Neural progenitor cell (in vitro differentiated cells): Measurements from ENCODE around the gene CCDC167. TPM values are rescaled to one million over a fixed set of nuclear protein-coding genes. Genes with fewer than 3 reads are reported as not detected.

ENCODE experiments used
- DNase-seq: peaks from one replicate; pipeline ENCODE4 v3.0.0-alpha.2; 2016; ENCODE audit warnings: low spot score
- H2AFZ ChIP-seq: fragments of 200-600 bp; sonication (generic); replicated peaks from 2 replicates; pipeline ENCODE4 v1.6.1; 2016; ENCODE audit warnings: antibody characterized with exemption
- H3F3A ChIP-seq: fragments of 200-600 bp; sonication (generic); 2 replicates; pipeline ENCODE4 v1.6.1; 2016; ENCODE audit warnings: antibody characterized with exemption, low read depth
- H3K27ac ChIP-seq: fragments of 200-600 bp; sonication (generic); 2 replicates; pipeline ENCODE4 v1.5.1; 2016; ENCODE audit warnings: mild to moderate bottlenecking
- H3K27me3 ChIP-seq: fragments of 200-600 bp; sonication (generic); 2 replicates; pipeline ENCODE4 v1.6.1; 2016; ENCODE audit warnings: mild to moderate bottlenecking, moderate library complexity
- H3K36me3 ChIP-seq: fragments of 200-600 bp; sonication (generic); 2 replicates; pipeline ENCODE4 v1.5.1; 2016
- H3K4me1 ChIP-seq: fragments of 200-600 bp; sonication (generic); 2 replicates; pipeline ENCODE4 v1.6.1; 2016; ENCODE audit warnings: mixed run types
- H3K4me2 ChIP-seq: fragments of 200-600 bp; sonication (generic); 2 replicates; pipeline ENCODE4 v1.6.1; 2016
- H3K4me3 ChIP-seq: fragments of 200-600 bp; sonication (generic); 2 replicates; pipeline ENCODE4 v1.5.1; 2016
- H3K79me2 ChIP-seq: fragments of 200-600 bp; sonication (generic); 2 replicates; pipeline ENCODE4 v1.6.1; 2016; ENCODE audit warnings: low read depth
- H3K9ac ChIP-seq: fragments of 200-600 bp; sonication (generic); 2 replicates; pipeline ENCODE4 v1.6.1; 2016
- H3K9me3 ChIP-seq: fragments of 200-600 bp; sonication (generic); 2 replicates; pipeline ENCODE4 v1.5.1; 2016; ENCODE audit warnings: low read depth
- H4K20me1 ChIP-seq: fragments of 200-600 bp; sonication (generic); 2 replicates; pipeline ENCODE4 v1.6.1; 2016; ENCODE audit warnings: low read depth
- H3K27ac Mint-ChIP-seq: 3 replicates; pipeline ENCODE4 v1.8.0; 2021; ENCODE audit warnings: mixed read lengths
- H3K27me3 Mint-ChIP-seq: 2 replicates; pipeline ENCODE4 v1.8.0; 2022; ENCODE audit warnings: low read depth, mild to moderate bottlenecking, inconsistent platforms, moderate library complexity, mixed read lengths; ENCODE audit not compliant: insufficient read depth
- H3K36me3 Mint-ChIP-seq: 3 replicates; pipeline ENCODE4 v1.8.0; 2021; ENCODE audit warnings: mixed read lengths
- H3K4me1 Mint-ChIP-seq: 3 replicates; pipeline ENCODE4 v1.8.0; 2021; ENCODE audit warnings: mixed read lengths
- H3K4me3 Mint-ChIP-seq: 3 replicates; pipeline ENCODE4 v1.8.0; 2021; ENCODE audit warnings: mild to moderate bottlenecking, moderate library complexity, mixed read lengths
- H3K9me3 Mint-ChIP-seq: 3 replicates; pipeline ENCODE4 v1.8.0; 2020; ENCODE audit warnings: mixed read lengths
- EZH2 ChIP-seq: fragments of 200-600 bp; sonication (generic); IDR thresholded peaks from 2 replicates; pipeline ENCODE4 v1.6.1; 2017; ENCODE audit warnings: antibody characterized with exemption, mild to moderate bottlenecking, moderate library complexity
- EZH2phosphoT487 ChIP-seq: fragments of 200-600 bp; sonication (generic); IDR thresholded peaks from 2 replicates; pipeline ENCODE4 v1.6.1; 2017; ENCODE audit warnings: antibody characterized with exemption
- total RNA-seq: library from RNA; depleted of rRNA; stranded (reverse); fragments of >200 nt; gene quantifications from 2 replicates; pipeline ENCODE4 v1.2.3, GENCODE V29; 2015; ENCODE audit warnings: low replicate concordance
- TF ChIP-seq, protein P1 (sequence below): fragments of 200-600 bp; sonication (generic); IDR thresholded peaks from 2 replicates; pipeline ENCODE4 v1.5.1; 2017; ENCODE audit warnings: antibody characterized with exemption, mild to moderate bottlenecking

The CCDC167 gene
- total RNA-seq, 1 donor from 2014 or later = 30.4 TPM

DNA sequence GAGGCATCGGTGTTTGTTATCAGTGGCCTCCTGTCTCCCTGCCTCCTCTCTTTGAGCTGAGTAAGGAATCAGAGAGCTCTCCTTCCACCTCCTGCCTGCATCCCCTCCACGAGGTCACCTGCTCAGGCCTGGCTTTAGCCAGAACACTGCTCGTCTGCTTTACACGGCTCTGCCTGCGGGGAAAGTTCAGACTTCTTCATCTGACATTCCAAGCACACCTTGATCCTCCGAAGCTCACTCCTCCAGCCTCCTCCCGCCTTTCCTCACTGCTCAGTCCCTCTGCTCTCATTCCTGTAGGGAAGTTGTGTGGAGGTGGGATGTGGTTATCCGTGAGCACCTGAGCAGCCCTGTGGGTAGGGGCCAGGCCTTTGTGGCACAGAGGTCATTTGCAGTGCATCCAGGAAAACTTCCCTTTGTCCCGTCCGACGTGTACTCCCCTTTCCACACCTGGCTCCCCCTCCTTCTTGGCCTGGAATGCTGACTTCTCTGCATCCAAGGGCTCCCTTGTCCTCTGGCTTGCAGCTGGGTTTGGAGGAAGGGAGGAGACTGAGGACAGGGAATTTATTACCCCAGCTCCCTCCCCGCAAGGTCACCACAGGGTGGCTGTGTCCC is 12.8 kb upstream of the CCDC167 start:
- TF ChIP-seq EZH2 (no peak), EZH2phosphoT487 (no peak)
- TF ChIP-seq, protein P1, sequence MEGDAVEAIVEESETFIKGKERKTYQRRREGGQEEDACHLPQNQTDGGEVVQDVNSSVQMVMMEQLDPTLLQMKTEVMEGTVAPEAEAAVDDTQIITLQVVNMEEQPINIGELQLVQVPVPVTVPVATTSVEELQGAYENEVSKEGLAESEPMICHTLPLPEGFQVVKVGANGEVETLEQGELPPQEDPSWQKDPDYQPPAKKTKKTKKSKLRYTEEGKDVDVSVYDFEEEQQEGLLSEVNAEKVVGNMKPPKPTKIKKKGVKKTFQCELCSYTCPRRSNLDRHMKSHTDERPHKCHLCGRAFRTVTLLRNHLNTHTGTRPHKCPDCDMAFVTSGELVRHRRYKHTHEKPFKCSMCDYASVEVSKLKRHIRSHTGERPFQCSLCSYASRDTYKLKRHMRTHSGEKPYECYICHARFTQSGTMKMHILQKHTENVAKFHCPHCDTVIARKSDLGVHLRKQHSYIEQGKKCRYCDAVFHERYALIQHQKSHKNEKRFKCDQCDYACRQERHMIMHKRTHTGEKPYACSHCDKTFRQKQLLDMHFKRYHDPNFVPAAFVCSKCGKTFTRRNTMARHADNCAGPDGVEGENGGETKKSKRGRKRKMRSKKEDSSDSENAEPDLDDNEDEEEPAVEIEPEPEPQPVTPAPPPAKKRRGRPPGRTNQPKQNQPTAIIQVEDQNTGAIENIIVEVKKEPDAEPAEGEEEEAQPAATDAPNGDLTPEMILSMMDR = no peak
- no peaks in the 10 kb centered on the region for H3K79me2 ChIP-seq
- H3K27me3 Mint-ChIP-seq = peaks cover 19% of the 10 kb centered on the region
- H3F3A ChIP-seq = peaks cover 52% of the 10 kb centered on the region
- DNase-seq = peak; percentile 34
- H3K4me2 ChIP-seq = peak overlapping the region; percentile 73
- H3K36me3 ChIP-seq = no peaks in the 10 kb centered on the region
- peaks cover 38% of the 10 kb centered on the region for H3K27me3 ChIP-seq
- no peak overlapping the region for H3K4me3 ChIP-seq
- no peaks in the 10 kb centered on the region for H3K9me3 Mint-ChIP-seq
- H3K4me1 ChIP-seq = peaks cover 56% of the 10 kb centered on the region
- peaks cover 59% of the 10 kb centered on the region for H3K4me1 Mint-ChIP-seq
- H3K36me3 Mint-ChIP-seq = no peaks in the 10 kb centered on the region
- H3K27ac Mint-ChIP-seq = no peak overlapping the region
- no peak overlapping the region for H3K9ac ChIP-seq
- no peaks in the 10 kb centered on the region for H3K9me3 ChIP-seq
- H4K20me1 ChIP-seq = no peaks in the 10 kb centered on the region
- H2AFZ ChIP-seq = peak overlapping the region; percentile 73
- peak overlapping the region; percentile 28 for H3K4me3 Mint-ChIP-seq
- H3K27ac ChIP-seq = no peak overlapping the region

DNA sequence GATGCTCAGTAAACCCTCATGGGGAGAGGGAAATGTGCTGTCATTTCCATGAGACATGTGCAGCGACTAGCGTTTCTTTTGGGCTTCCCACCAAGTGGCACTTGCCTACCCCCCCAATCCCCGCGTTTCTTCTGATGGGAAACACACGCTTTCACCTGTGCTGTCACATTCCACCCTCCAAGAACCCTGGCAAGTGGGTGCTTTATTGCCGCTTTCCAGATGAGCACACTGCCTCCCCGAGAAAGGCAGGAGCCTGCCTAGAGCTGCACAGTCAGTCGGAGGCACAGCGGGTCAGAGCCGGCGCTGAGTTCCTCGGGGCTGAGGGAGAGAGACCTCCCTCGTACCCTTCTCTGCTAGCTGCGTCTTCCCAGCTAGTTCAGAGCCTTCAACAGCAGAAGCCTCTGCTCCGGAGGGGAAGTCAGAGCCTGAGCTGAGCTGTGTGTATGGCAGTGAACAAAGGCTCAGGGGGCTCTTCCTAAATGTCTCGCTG is 12.3 kb upstream of the CCDC167 start:
- no peak overlapping the region for H3K4me3 Mint-ChIP-seq
- Histone ChIP-seq H3K27ac (no peak overlapping the region), H3K4me1 (peaks cover 56% of the 10 kb centered on the region), H3K4me2 (peak overlapping the region; percentile 73), H3K4me3 (no peak overlapping the region), H3K9ac (no peak overlapping the region), H3F3A (peaks cover 51% of the 10 kb centered on the region), H3K79me2 (no peaks in the 10 kb centered on the region), H2AFZ (peak overlapping the region; percentile 73), H3K9me3 (no peaks in the 10 kb centered on the region), H4K20me1 (no peaks in the 10 kb centered on the region), H3K36me3 (no peaks in the 10 kb centered on the region), H3K27me3 (peaks cover 40% of the 10 kb centered on the region)
- peaks cover 59% of the 10 kb centered on the region for H3K4me1 Mint-ChIP-seq
- peaks cover 19% of the 10 kb centered on the region for H3K27me3 Mint-ChIP-seq
- H3K9me3 Mint-ChIP-seq = no peaks in the 10 kb centered on the region
- DNase-seq = peak; percentile 50
- no peak overlapping the region for H3K27ac Mint-ChIP-seq
- H3K36me3 Mint-ChIP-seq = no peaks in the 10 kb centered on the region
- TF ChIP-seq EZH2 (no peak), EZH2phosphoT487 (no peak)
- TF ChIP-seq, protein P1 = no peak

DNA sequence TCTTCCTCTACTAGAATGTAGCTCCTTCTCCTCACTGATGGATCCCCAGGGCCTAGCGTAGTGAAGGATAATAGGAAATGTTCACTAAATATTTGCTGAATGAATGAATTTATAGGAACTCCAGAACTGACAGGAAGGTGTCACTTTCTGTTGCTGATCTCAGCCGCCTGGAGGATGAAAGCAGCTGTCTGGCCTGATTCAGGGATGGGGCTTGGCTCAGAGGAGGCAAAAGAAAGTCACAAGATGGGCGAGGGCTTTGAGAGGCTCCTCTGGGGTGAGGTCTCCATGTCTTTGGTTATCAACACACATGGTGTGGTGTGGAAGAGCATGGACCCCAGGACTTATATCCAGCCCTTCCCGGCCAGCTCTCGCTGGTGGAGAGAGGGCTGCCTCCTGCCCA is 11.5 kb upstream of the CCDC167 start:
- no peak overlapping the region for H3K9ac ChIP-seq
- Mint-ChIP-seq H3K4me1 (peaks cover 55% of the 10 kb centered on the region), H3K27me3 (peaks cover 19% of the 10 kb centered on the region), H3K27ac (no peak overlapping the region), H3K9me3 (no peaks in the 10 kb centered on the region), H3K36me3 (no peaks in the 10 kb centered on the region), H3K4me3 (no peak overlapping the region)
- TF ChIP-seq, protein P1 = no peak
- TF ChIP-seq EZH2phosphoT487 = no peak
- TF ChIP-seq EZH2 = no peak
- peaks cover 48% of the 10 kb centered on the region for H3K27me3 ChIP-seq
- no peaks in the 10 kb centered on the region for H3K79me2 ChIP-seq
- H2AFZ ChIP-seq = no peak overlapping the region
- peaks cover 48% of the 10 kb centered on the region for H3K4me1 ChIP-seq
- DNase-seq = no peak
- H3K4me2 ChIP-seq = no peak overlapping the region
- H3K4me3 ChIP-seq = no peak overlapping the region
- no peaks in the 10 kb centered on the region for H3K36me3 ChIP-seq
- peaks cover 45% of the 10 kb centered on the region for H3F3A ChIP-seq
- H4K20me1 ChIP-seq = no peaks in the 10 kb centered on the region
- no peaks in the 10 kb centered on the region for H3K9me3 ChIP-seq
- no peak overlapping the region for H3K27ac ChIP-seq
